ENCODE measurements around the gene CCDC127.

- TF ChIP-seq POLR2A (IDR thresholded peaks at IDR 0.05; ENCODE audit: low read depth, low read length): no peak
- TF ChIP-seq RAD21 (IDR thresholded peaks at IDR 0.05; ENCODE audit: low read length): no peak
- no peak for TF ChIP-seq CEBPB (IDR thresholded peaks at IDR 0.05; ENCODE audit: low read depth, low read length)
- no peak for TF ChIP-seq CTCF (conservative IDR thresholded peaks at IDR 0.05; ENCODE audit: low read depth, low read length)
- TF ChIP-seq RFX5 (IDR thresholded peaks at IDR 0.05; ENCODE audit: low read depth, low read length): no peak
These were observed 50.4 kb downstream of the CCDC127 start for GRCh38 chr5:167511-167910.
